ENCODE results near the gene NCKAP5. TPM values are rescaled to one million over a fixed set of nuclear protein-coding genes. Genes with fewer than 3 reads are reported as not detected.
A peak's percentile ranks its signal among the peaks of the same experiment; 100 is the strongest.

The NCKAP5 gene
- total RNA-seq, 1 experiment from 2014 or later, result not detected

GRCh38 chr2:133506996-133507395 is 61.3 kb downstream of the NCKAP5 start:
- BruUV-seq (replicated peaks), result no TSS peak
- CTCF ChIA-PET, result no interaction called here

DNA sequence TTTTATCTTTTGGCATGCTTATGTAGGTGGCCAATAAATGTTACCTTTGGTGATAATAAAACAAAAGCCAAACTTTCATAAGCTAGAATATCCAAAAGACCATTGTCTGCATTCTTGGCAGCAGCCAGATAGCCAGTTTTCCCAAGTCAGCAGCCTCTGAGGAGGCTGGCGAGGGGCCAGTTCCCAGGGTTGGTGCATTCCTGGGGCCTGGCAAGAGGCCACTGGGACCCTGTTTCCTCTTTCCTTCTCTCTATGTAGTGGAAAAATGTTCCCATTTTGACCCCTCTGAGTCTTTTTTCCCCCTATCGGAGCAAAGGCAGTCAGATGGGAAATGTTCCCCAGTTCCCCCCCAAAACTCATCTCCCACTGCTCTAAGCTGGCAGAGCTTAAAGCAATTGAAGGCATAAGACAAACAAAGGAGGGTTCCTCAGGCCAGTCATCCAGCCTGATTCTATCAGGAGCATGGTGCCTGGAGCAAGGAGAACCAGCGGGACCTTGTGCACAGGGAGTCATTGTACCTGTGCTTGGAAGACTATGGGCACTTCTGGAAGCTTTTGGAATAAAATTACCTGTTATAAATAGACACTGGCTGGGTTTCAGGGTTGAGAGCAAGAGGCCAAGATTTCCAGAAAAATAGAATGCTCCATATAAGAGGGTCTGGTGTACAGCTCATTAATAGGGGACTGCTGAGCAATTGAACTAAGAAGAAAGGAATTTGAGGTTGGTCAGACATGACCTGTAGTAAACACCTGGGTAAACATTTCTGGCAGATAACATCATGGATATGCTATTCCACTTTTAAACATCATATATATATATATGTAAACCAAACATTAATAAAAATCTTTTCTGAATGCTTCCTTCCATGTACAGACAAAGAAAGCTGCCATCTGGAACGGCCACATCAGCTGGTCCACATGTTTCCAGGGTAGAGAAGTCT is 63.4 kb downstream of the NCKAP5 start:
- Mint-ChIP-seq H3K27me3 (ENCODE audit: insufficient read depth, unreplicated experiment) (no peaks in the 10 kb centered on the region), H3K9me3 (ENCODE audit: unreplicated experiment) (no peaks in the 10 kb centered on the region), H3K27ac (ENCODE audit: low read depth, unreplicated experiment) (no peak overlapping the region), H3K4me3 (ENCODE audit: unreplicated experiment) (no peak overlapping the region), H3K36me3 (ENCODE audit: insufficient read depth, unreplicated experiment) (no peaks in the 10 kb centered on the region), H3K4me1 (ENCODE audit: insufficient read depth, unreplicated experiment) (peaks cover 10% of the 10 kb centered on the region)
- BruUV-seq (replicated peaks), result no TSS peak
- DNase-seq (ENCODE audit: unreplicated experiment), result peak; percentile 3
- CTCF ChIA-PET, result interaction anchor here (0.6 to 1.4 kb wide), 2 partner anchors 15 to 334 kb away, joined by 3 to 5 read pairs; no protein-coding TSS in a partner anchor
- TF ChIP-seq CTCF (IDR thresholded peaks at IDR 0.05; ENCODE audit: unreplicated experiment), result no peak
- intact Hi-C loops (cut with micrococcal nuclease), result no loop called here
- POLR2A ChIA-PET, result interaction anchor here (0.9 kb wide), 1 partner anchor 8 kb away, joined by 3 read pairs; no protein-coding TSS in a partner anchor

More at GRCh38 chr2:133506996-133507395, 61.3 kb downstream of the NCKAP5 start:
- Mint-ChIP-seq H3K27me3 (ENCODE audit: insufficient read depth, unreplicated experiment) (no peaks in the 10 kb centered on the region), H3K9me3 (ENCODE audit: unreplicated experiment) (no peaks in the 10 kb centered on the region), H3K4me3 (ENCODE audit: unreplicated experiment) (no peak overlapping the region), H3K4me1 (ENCODE audit: insufficient read depth, unreplicated experiment) (peaks cover 10% of the 10 kb centered on the region), H3K27ac (ENCODE audit: low read depth, unreplicated experiment) (no peak overlapping the region), H3K36me3 (ENCODE audit: insufficient read depth, unreplicated experiment) (no peaks in the 10 kb centered on the region)
- POLR2A ChIA-PET, result no interaction called here
- intact Hi-C loops (cut with micrococcal nuclease), result no loop called here
- DNase-seq (ENCODE audit: unreplicated experiment), result no peak
- no peak for TF ChIP-seq CTCF (IDR thresholded peaks at IDR 0.05; ENCODE audit: unreplicated experiment)

- POLR2A ChIA-PET, result no interaction called here
- intact Hi-C loops (cut with micrococcal nuclease), result no loop called here
- Mint-ChIP-seq H3K9me3 (ENCODE audit: unreplicated experiment) (no peaks in the 10 kb centered on the region), H3K27ac (ENCODE audit: low read depth, unreplicated experiment) (no peak overlapping the region), H3K36me3 (ENCODE audit: insufficient read depth, unreplicated experiment) (no peaks in the 10 kb centered on the region), H3K4me1 (ENCODE audit: insufficient read depth, unreplicated experiment) (peaks cover 10% of the 10 kb centered on the region), H3K27me3 (ENCODE audit: insufficient read depth, unreplicated experiment) (no peaks in the 10 kb centered on the region), H3K4me3 (ENCODE audit: unreplicated experiment) (no peak overlapping the region)
- DNase-seq (ENCODE audit: unreplicated experiment), result no peak
- CTCF ChIA-PET, result interaction anchor here (0.6 kb wide), 1 partner anchor 333 kb away, joined by 3 read pairs; no protein-coding TSS in a partner anchor
- no peak for TF ChIP-seq CTCF (IDR thresholded peaks at IDR 0.05; ENCODE audit: unreplicated experiment)
- BruUV-seq (replicated peaks), result no TSS peak
These were observed 64.3 kb downstream of the NCKAP5 start for GRCh38 chr2:133503927-133504326.

DNA sequence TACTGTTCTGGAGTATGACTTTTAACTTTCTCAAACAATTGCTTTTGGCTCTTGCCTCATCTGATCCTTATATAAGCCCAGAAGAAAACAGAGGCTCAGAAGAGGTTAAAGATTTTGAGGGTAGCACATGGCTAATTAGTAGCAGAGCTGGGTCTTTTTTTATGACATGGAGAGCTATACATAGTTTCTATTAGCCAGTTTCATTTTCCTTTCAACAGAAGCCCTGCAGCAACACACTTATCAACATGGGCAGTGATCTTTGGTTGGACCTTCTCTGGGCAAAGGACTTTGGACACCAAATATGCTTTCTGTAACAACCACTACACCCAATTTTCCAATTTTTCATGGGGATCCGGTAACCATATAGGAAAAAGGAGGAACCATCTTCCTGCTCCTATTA is 64.9 kb downstream of the NCKAP5 start:
- Mint-ChIP-seq H3K27me3 (ENCODE audit: insufficient read depth, unreplicated experiment) (no peaks in the 10 kb centered on the region), H3K4me3 (ENCODE audit: unreplicated experiment) (no peak overlapping the region), H3K9me3 (ENCODE audit: unreplicated experiment) (no peaks in the 10 kb centered on the region), H3K27ac (ENCODE audit: low read depth, unreplicated experiment) (no peak overlapping the region), H3K4me1 (ENCODE audit: insufficient read depth, unreplicated experiment) (peaks cover 10% of the 10 kb centered on the region), H3K36me3 (ENCODE audit: insufficient read depth, unreplicated experiment) (no peaks in the 10 kb centered on the region)
- no peak for TF ChIP-seq CTCF (IDR thresholded peaks at IDR 0.05; ENCODE audit: unreplicated experiment)
- ChIA-PET POLR2A (no interaction called here), CTCF (interaction anchor here (0.6 kb wide), 1 partner anchor 19 kb away, joined by 3 read pairs; no protein-coding TSS in a partner anchor)
- intact Hi-C loops (cut with micrococcal nuclease), result no loop called here
- DNase-seq (ENCODE audit: unreplicated experiment), result no peak
- BruUV-seq (replicated peaks), result no TSS peak

Measured in MCF 10A (cell line).